GM10847 (cell line): ENCODE data around the gene TLL2.

Source experiments
- POLR2A ChIP-seq: IDR thresholded peaks from 2 replicates; pipeline ENCODE4 v1.6.1; 2011; ENCODE audit not compliant: insufficient read length; ENCODE audit errors: extremely low read depth

Gene TLL2

GRCh38 chr10:96322275-96322674 is 191.5 kb downstream of the TLL2 start:
- TF ChIP-seq POLR2A, result no peak

GRCh38 chr10:96321822-96322221 is 191.9 kb downstream of the TLL2 start:
- no peak for TF ChIP-seq POLR2A

- TF ChIP-seq POLR2A, result no peak
Observed at GRCh38 chr10:96319754-96320474, 193.8 kb downstream of the TLL2 start.

- TF ChIP-seq POLR2A, result no peak
Observed at GRCh38 chr10:96317067-96317833, 196.5 kb downstream of the TLL2 start.
